PC-9 (cell line): ENCODE measurements around the gene PRKACA. TPM values are rescaled to one million over a fixed set of nuclear protein-coding genes. Genes with fewer than 3 reads are reported as not detected.

ENCODE experiments used
- BruUV-seq: library from RNA; stranded (reverse); fragments of 400-500 nt; replicated peaks from 2 replicates; lab custom pipeline; 2021; lab: Mats Ljungman, UMichigan
- CTCF ChIA-PET: fragments of 300-600 bp; sonication (Branson Sonifier 250); formaldehyde crosslinking; loops from one replicate; lab custom pipeline; 2022; ENCODE audit warnings: antibody characterized with exemption; lab: Charles Lee
- POLR2A ChIA-PET: fragments of 300-600 bp; sonication (Branson Sonifier 250); formaldehyde crosslinking; loops from one replicate; lab custom pipeline; 2022; ENCODE audit warnings: antibody characterized with exemption; ENCODE audit not compliant: unreplicated experiment; lab: Charles Lee
- DNase-seq, 2 experiments: peaks; one replicate each; pipeline versions ENCODE4 v3.0.0 to v3.0.0-alpha.2; 2015 to 2022; ENCODE audit warnings: mixed read lengths in 1 of 2
- H2AFZ ChIP-seq: fragments of 200-600 bp; sonication (generic); 2 replicates; pipeline ENCODE4 v1.8.1; 2017; ENCODE audit warnings: antibody characterized with exemption
- H3F3A ChIP-seq: fragments of 200-600 bp; sonication (generic); 2 replicates; pipeline ENCODE4 v1.8.1; 2017; ENCODE audit warnings: antibody characterized with exemption, mild to moderate bottlenecking, low read depth; ENCODE audit not compliant: insufficient read depth
- H3K27ac ChIP-seq: fragments of 200-600 bp; sonication (generic); 2 replicates; pipeline ENCODE4 v1.6.1; 2016; ENCODE audit warnings: mixed run types
- H3K27me3 ChIP-seq: fragments of 200-600 bp; sonication (generic); 2 replicates; pipeline ENCODE4 v1.6.1; 2016; ENCODE audit warnings: low read depth, mixed run types; ENCODE audit not compliant: insufficient read depth
- H3K36me3 ChIP-seq: fragments of 200-600 bp; sonication (generic); 2 replicates; pipeline ENCODE4 v1.6.1; 2016; ENCODE audit warnings: low read depth, mixed run types
- H3K4me1 ChIP-seq: fragments of 200-600 bp; sonication (generic); replicated peaks from 2 replicates; pipeline ENCODE4 v1.6.1; 2016; ENCODE audit warnings: mixed run types; ENCODE audit not compliant: insufficient read depth
- H3K4me2 ChIP-seq: fragments of 200-600 bp; sonication (generic); 2 replicates; pipeline ENCODE4 v1.6.1; 2017; ENCODE audit warnings: mixed run types
- H3K4me3 ChIP-seq: fragments of 200-600 bp; sonication (generic); 2 replicates; pipeline ENCODE4 v1.6.1; 2016; ENCODE audit warnings: mixed run types
- H3K79me2 ChIP-seq: fragments of 200-600 bp; sonication (generic); 2 replicates; pipeline ENCODE4 v1.6.1; 2017; ENCODE audit warnings: low read depth, mixed run types
- H3K9me2 ChIP-seq: fragments of 200-600 bp; sonication (generic); 2 replicates; pipeline ENCODE4 v1.8.1; 2017; ENCODE audit warnings: mild to moderate bottlenecking; ENCODE audit not compliant: insufficient read depth
- H3K9me3 ChIP-seq: fragments of 200-600 bp; sonication (generic); 2 replicates; pipeline ENCODE4 v1.8.1; 2016; ENCODE audit warnings: low read depth; ENCODE audit not compliant: insufficient read depth
- H4K20me1 ChIP-seq: fragments of 200-600 bp; sonication (generic); 2 replicates; pipeline ENCODE4 v1.8.1; 2017; ENCODE audit not compliant: insufficient read depth
- CTCF ChIP-seq: fragments of 200-600 bp; sonication (generic); conservative IDR thresholded peaks from 2 replicates; pipeline ENCODE4 v1.6.1; 2017; ENCODE audit warnings: mixed run types, antibody characterized with exemption, mild to moderate bottlenecking, moderate library complexity
- EZH2 ChIP-seq: fragments of 200-600 bp; sonication (generic); IDR thresholded peaks from 2 replicates; pipeline ENCODE4 v1.8.0; 2017; ENCODE audit warnings: antibody characterized with exemption, low read depth
- intact Hi-C: fragments of 100-400 bp; cut with micrococcal nuclease; formaldehyde crosslinking; loops from one replicate; pipeline ENCODE4 v1.10.0; 2022; ENCODE audit not compliant: unreplicated experiment
- total RNA-seq: library from RNA; stranded (reverse); gene quantifications from 2 replicates; pipeline ENCODE4 v1.2.3, GENCODE V29; 2021

The PRKACA gene
- total RNA-seq, 1 experiment from 2014 or later: 82.8 TPM

- peaks cover 3% of the 10 kb centered on the region for H3K4me1 ChIP-seq
- H3F3A ChIP-seq: peaks cover 27% of the 10 kb centered on the region; the same call in 1 of the 2 replicates
- no peak overlapping the region for H3K4me3 ChIP-seq
- no peak overlapping the region for H3K27ac ChIP-seq
- intact Hi-C loops: no loop called here
- CTCF ChIA-PET: interaction anchor here (0.6 kb wide), 1 partner anchor 52 kb away, joined by 3 read pairs; no protein-coding TSS in a partner anchor
- H3K27me3 ChIP-seq: no peaks in the 10 kb centered on the region
- TF ChIP-seq EZH2 (no peak), CTCF (no peak)
- H3K9me3 ChIP-seq: no peaks in the 10 kb centered on the region
- no peak overlapping the region for H3K4me2 ChIP-seq
- no TSS peak for BruUV-seq
- no peaks in the 10 kb centered on the region for H4K20me1 ChIP-seq
- no peak for DNase-seq
- H3K79me2 ChIP-seq: no peaks in the 10 kb centered on the region
- H2AFZ ChIP-seq: no peak overlapping the region
- no peaks in the 10 kb centered on the region for H3K9me2 ChIP-seq
- POLR2A ChIA-PET: interaction anchor here (0.6 kb wide), 1 partner anchor 22 kb away, joined by 3 read pairs; no protein-coding TSS in a partner anchor
- no peaks in the 10 kb centered on the region for H3K36me3 ChIP-seq
These were observed 9.7 kb downstream of the PRKACA start for GRCh38 chr19:14107581-14108461.

GRCh38 chr19:14106840-14107239 lies 10.7 kb downstream of the PRKACA start:
- Histone ChIP-seq H2AFZ (no peak overlapping the region), H3K9me2 (no peaks in the 10 kb centered on the region), H3K27me3 (no peaks in the 10 kb centered on the region), H3F3A (peaks cover 37% of the 10 kb centered on the region; the same call in 1 of the 2 replicates), H3K9me3 (no peaks in the 10 kb centered on the region), H3K4me3 (no peak overlapping the region), H4K20me1 (no peaks in the 10 kb centered on the region), H3K79me2 (no peaks in the 10 kb centered on the region), H3K4me1 (peaks cover 13% of the 10 kb centered on the region), H3K4me2 (no peak overlapping the region), H3K36me3 (no peaks in the 10 kb centered on the region), H3K27ac (no peak overlapping the region)
- CTCF ChIA-PET: no interaction called here
- POLR2A ChIA-PET: interaction anchor here (0.6 kb wide), 1 partner anchor 23 kb away, joined by 3 read pairs; no protein-coding TSS in a partner anchor
- TF ChIP-seq EZH2 (no peak), CTCF (no peak)
- no TSS peak for BruUV-seq
- intact Hi-C loops: no loop called here
- no peak for DNase-seq

- H3K4me3 ChIP-seq: no peak overlapping the region
- H3K79me2 ChIP-seq: no peaks in the 10 kb centered on the region
- TF ChIP-seq CTCF (no peak), EZH2 (no peak)
- H3K9me2 ChIP-seq: no peaks in the 10 kb centered on the region
- BruUV-seq: no TSS peak
- H4K20me1 ChIP-seq: no peaks in the 10 kb centered on the region
- H3K27me3 ChIP-seq: no peaks in the 10 kb centered on the region
- no peak overlapping the region for H3K27ac ChIP-seq
- peaks cover 41% of the 10 kb centered on the region; the same call in 1 of the 2 replicates for H3F3A ChIP-seq
- H3K4me2 ChIP-seq: no peak overlapping the region
- peaks cover 14% of the 10 kb centered on the region for H3K4me1 ChIP-seq
- DNase-seq: no peak
- CTCF ChIA-PET: no interaction called here
- no peaks in the 10 kb centered on the region for H3K9me3 ChIP-seq
- no peak overlapping the region for H2AFZ ChIP-seq
- no peaks in the 10 kb centered on the region for H3K36me3 ChIP-seq
- intact Hi-C loops: no loop called here
- POLR2A ChIA-PET: no interaction called here
These were observed 11.9 kb downstream of the PRKACA start for GRCh38 chr19:14105680-14106079.
